HG03196 (cell line): ENCODE results near the gene B4GALT2.

Experiments used
- ATAC-seq: cut with Tn5 transposase; IDR thresholded peaks from one replicate; pipeline ENCODE4 v1.9.1; 2021; ENCODE audit not compliant: unreplicated experiment

B4GALT2 gene

DNA sequence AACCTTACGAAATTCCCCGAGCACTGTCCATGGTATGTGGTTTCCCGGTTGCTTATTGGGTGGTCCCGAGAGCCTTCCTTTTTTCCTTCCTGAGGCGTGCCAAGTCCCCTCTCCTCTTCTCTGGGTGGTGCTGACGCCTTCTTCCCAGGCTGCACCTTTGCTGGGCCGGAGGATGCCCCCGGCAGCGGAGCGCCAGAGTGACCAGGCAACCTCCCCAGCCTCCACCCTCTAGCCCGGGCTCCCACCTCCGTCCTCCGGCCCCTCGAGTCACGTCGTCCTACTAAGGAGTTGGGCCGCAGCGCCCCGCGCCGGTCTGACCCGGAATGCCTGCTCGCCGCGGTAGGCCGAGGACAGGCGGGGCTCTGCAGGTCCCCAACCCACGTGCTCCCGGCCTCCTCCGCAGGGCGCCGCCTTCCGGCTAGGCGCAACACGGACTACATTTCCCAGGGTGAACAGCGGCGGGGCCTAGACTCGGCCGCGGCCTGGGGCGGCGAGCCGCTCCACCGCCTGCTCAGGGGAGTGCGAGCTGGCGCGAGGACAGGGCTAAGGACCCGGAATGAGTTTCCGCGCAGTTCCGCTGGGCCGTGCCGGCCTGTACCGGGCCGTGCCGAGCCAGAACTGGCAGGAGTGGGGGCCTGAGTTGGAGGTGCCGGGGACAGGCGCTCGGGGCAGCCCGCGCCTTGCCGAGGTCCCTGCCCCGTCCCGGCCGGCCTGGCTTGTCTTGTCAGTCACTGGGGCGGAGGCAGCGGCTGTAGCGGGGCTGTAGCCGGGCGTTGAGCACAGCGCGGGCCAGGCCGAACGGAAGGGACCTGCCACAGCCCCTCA lies 32.6 kb upstream of the B4GALT2 start, which contains the start of gene IPO13:
IPO13 (plus strand) TSS at position 715 of the 825 bp plus-strand sequence. CDS start 651 bp downstream, outside the sequence.
- peak; percentile 89 for ATAC-seq

DNA sequence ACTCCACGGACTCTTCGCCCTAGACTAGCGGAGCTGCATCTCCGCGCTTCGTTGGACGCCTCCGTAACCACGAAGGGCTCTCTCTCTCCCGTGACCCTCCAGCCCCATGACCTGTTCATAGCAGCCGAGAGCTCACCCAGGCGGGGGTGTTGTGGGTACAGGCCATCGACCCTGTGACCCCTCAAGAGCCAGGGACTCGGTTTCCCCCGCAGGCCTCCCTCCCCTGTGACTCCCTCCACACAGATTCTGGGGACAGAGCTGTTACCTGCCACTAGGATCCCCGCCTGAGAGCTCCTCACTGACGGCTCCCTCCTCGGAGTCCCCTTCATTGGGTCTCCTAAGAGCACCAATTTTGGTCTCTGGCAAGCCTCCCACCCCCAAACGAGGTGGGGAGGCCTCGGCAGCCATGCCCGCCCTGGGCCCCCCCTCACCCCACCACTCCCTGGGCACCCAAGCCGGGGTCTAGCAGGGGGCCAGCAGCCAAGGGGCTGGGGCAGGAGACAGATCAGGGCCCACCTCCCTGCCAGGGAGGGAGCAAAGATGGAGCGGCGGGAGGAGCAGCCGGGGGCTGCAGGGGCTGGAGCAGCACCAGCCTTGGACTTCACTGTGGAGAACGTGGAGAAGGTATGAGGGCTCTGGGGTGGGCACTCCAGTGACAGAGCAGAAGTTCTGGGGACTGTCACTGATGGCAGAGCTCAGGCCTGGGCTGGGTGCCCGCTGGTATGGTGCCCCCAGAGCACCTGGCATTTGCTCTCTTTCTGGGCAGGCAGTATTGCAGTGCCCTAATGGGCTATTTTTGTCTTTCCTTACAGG lies 31.7 kb upstream of the B4GALT2 start:
- peak; percentile 3 for ATAC-seq

DNA sequence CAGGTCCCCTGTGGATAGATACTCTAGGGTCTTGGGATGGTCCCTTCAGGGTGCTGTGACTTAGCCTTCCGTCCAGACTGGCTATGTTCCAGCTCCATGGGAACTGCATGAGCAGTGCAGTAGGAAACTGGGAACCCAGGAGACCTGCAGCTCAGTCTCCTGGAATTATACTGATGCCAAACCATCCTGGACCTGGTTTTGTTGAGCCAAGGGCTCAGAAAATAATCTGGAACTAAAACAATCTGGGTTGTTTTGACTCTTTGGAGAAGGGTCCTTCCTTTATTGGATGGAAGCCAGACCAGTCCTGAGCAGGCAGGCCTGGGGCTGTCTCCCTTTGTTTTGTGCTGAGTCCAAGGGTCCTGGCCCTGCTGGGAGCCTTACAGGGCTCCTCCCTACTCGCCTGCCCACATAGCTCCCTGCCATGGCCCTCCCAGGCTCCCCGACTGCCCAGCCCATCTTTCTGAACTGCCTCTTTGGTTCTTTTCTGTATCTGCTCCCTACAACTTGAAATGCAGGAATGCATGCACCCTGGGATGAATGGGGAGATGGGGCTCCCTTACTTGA lies 31.1 kb upstream of the B4GALT2 start:
- no peak for ATAC-seq

DNA sequence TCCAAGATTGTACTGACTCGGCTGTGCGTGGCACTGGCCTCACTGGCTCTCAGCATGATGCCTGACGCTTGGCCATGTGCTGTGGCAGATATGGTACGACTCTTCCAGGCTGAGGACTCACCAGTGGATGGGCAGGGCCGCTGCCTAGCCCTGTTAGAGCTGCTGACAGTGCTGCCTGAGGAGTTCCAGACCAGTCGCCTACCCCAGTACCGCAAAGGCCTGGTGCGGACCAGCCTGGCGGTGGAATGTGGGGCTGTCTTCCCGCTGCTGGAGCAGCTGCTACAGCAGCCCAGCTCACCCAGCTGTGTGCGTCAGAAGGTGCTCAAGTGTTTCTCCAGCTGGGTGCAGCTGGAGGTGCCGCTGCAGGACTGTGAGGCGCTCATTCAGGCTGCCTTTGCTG lies 29.3 kb upstream of the B4GALT2 start:
- no peak for ATAC-seq

DNA sequence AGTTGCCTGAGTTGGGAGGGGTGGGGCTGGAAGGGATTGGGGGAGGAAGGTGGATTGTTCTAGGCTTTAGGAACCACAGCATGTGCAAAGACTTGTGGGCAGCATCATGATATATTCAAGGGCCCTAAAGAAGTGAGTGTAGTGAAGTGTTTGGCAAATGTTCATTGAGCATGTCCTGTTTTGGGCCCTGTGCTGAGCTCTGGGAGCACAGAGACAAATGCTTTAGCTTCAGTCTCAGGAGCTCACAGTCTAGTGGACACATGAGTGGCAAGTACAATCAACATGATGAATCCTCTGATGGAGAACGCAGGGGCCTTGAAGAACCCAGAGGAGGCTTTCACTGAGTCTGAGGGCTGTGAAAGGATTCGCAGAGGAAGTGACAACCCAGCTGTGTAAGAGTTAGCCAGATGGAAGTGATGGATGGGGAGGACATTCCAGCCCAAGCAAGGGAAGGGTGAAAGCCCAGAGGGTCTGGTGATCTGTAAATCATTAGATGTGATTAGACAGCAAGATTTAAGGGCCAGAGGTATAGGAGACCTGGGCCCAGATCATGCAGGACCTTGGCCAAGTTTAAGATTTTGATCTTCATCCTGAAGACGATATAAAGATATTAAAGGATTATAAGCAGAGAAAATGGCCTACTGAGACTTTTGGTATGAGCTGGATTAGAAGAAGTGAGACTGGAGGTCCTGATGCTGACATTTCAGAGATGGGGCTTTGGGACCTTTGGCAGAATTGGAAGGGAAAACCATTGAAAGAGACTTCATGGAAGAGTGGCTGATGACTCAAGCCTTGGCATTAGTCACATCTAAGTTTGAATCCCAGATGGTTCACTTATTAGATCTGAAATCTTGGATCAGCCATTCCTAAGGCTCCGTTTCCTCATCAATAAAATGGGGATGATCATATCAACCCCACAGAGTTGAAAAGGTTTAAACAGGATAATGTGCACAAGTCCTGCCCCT lies 27.7 kb upstream of the B4GALT2 start:
- ATAC-seq: no peak

DNA sequence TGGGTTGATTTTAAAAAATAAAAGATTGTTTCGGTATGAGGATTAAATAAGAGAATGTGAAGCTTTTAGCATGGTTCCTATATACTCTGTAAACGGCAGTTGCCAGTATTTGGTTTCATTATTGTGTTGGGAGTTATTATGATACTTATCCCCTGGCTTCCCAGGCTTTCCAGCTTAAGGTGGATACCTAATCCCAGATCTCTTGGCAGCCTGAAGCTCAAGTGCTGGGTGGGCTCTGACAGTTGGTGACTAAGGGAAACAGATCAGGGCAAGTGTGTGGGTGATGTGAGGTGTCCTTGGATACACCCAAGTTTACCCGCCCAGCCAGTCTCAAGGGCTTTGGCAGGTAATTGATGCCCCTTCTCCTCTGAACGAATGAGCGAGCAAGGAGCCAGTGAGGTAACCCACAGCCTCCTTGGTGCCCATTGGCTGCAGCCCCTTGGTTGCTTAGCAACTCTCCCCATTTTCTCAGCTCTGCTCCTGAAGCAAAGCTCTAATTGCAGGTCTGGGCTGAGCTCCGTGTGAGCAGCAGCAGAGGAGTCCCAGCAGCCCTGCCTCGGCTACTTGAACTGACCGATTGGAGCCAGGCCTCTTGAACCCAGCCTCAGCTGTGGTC lies 26.2 kb upstream of the B4GALT2 start:
- ATAC-seq: no peak

DNA sequence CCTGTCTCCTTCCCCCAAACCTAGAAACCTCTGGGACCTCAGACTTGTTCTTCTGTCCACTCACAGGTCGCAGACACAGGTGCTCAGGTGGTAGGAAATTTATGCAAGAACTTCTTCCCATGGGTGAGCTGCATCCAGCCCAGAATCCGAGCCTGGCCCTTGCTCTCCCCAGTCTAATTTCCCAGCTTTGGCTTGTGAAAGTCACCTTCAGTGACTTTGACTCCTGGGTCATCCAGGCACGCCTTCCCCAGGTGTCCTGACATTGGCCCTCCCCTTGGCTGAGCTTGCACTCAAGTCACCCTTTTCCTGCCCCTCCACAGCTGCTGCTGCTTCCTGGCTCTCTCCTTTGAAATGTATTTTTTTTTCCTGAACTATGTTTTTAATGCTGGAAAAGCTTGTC lies 25.6 kb upstream of the B4GALT2 start:
- ATAC-seq: no peak

GRCh38 chr1:43954036-43954435 lies 25.0 kb upstream of the B4GALT2 start:
- no peak for ATAC-seq

DNA sequence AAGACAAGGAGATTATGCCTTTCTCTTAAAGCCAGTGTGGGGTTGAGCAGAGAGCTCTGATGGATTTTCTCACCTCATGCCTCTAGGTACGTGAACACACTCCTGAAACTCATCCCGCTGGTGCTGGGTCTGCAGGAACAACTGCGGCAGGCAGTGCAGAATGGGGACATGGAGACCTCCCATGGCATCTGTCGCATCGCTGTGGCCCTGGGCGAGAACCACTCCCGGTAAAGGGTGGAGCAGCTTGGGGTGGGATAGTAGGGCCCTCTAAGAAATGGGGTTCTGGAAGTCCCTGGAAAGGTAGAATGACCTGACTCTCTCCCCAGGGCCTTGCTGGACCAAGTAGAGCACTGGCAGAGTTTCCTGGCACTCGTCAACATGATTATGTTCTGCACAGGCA lies 22.8 kb upstream of the B4GALT2 start:
- no peak for ATAC-seq

DNA sequence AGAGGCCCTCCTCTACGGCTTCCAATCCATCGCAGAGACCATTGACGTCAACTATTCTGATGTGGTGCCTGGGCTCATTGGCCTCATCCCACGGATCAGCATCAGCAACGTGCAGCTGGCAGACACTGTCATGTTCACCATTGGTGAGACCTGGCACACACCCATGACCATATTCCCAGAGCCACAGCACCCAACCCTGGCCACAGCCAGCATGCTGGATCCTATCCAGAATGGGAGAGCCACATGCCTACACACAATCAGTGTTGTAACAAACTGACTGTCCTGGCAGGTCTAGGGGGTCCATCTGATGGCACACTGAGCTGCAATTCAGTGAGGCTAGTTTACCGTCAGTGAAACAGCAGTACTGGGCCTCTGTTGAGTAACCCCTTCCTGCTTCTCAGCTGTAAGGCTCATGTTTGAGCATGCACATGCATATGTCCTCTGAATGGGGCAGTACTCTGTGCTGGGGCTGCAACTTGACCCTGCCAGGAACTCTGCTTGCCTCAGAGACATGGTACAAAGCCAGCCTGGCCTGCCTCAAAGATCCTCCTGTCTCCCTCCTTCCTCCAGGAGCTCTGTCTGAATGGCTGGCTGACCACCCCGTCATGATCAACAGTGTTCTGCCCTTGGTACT lies 21.5 kb upstream of the B4GALT2 start:
- no peak for ATAC-seq

- no peak for ATAC-seq
Observed at GRCh38 chr1:43958351-43959255, 20.4 kb upstream of the B4GALT2 start.

GRCh38 chr1:43960798-43961197 lies 18.2 kb upstream of the B4GALT2 start:
- no peak for ATAC-seq

DNA sequence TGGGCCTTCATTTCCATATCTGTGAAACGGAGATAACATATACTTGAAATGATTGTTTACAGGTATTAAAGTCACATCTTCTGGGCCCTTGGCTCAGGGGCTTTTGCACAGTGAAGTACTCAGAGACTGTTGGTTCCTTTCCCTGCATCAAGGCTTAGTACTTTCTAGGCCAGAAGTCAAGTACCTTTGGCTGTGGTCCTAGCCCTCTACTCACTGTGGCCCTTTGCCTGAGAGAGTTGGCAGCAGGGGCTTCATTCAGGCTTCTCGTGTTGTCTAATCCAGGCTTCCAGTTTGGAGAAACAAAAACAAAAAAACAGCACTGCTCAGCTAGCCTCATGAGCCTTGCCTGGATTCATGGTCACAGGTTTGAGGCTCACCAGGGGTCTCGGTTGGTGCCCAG lies 17.3 kb upstream of the B4GALT2 start:
- ATAC-seq: no peak

- ATAC-seq: no peak
Observed at GRCh38 chr1:43962324-43962723, 16.7 kb upstream of the B4GALT2 start.

GRCh38 chr1:43963006-43963405 lies 16.0 kb upstream of the B4GALT2 start:
- ATAC-seq: no peak

GRCh38 chr1:43963890-43964289 lies 15.1 kb upstream of the B4GALT2 start:
- ATAC-seq: no peak

- ATAC-seq: no peak
Observed at GRCh38 chr1:43965316-43965715, 13.7 kb upstream of the B4GALT2 start.

- ATAC-seq: no peak
Observed at GRCh38 chr1:43968348-43968948, 10.6 kb upstream of the B4GALT2 start.
